GM23338 (cell line): ENCODE data around the gene SEMA6C. TPM values are rescaled to one million over a fixed set of nuclear protein-coding genes. Genes with fewer than 3 reads are reported as not detected.

ENCODE experiments used
- ATAC-seq: fragments of 200-7000 bp; cut with Tn5 transposase; 3 replicates; pipeline ENCODE4 v1.9.1; 2020
- DNase-seq: peaks from one replicate; pipeline ENCODE4 v3.0.0-alpha.2; 2015; ENCODE audit warnings: low spot score
- H2AFZ ChIP-seq: fragments of 200-600 bp; sonication (generic); 2 replicates; pipeline ENCODE4 v1.8.0; 2016; ENCODE audit warnings: antibody characterized with exemption, mild to moderate bottlenecking, moderate library complexity
- H3F3A ChIP-seq: fragments of 200-600 bp; sonication (generic); replicated peaks from 2 replicates; pipeline ENCODE4 v1.8.0; 2017; ENCODE audit warnings: antibody characterized with exemption, mixed run types, low read depth
- H3K27ac ChIP-seq: fragments of 200-600 bp; sonication (generic); 2 replicates; pipeline ENCODE4 v1.6.1; 2016; ENCODE audit warnings: low read depth
- H3K27me3 ChIP-seq: fragments of 200-600 bp; sonication (generic); 2 replicates; pipeline ENCODE4 v1.8.0; 2016; ENCODE audit warnings: mild to moderate bottlenecking, mixed run types, moderate library complexity; ENCODE audit not compliant: insufficient read depth
- H3K36me3 ChIP-seq: fragments of 200-600 bp; sonication (generic); 2 replicates; pipeline ENCODE4 v1.8.0; 2016; ENCODE audit warnings: mild to moderate bottlenecking; ENCODE audit not compliant: insufficient read depth
- H3K4me1 ChIP-seq: fragments of 200-600 bp; sonication (generic); 2 replicates; pipeline ENCODE4 v1.8.0; 2016; ENCODE audit warnings: mild to moderate bottlenecking, moderate library complexity; ENCODE audit not compliant: insufficient read depth
- H3K4me2 ChIP-seq: fragments of 200-600 bp; sonication (generic); 2 replicates; pipeline ENCODE4 v1.7.1; 2017; ENCODE audit warnings: mixed run types
- H3K4me3 ChIP-seq: fragments of 200-600 bp; sonication (generic); 2 replicates; pipeline ENCODE4 v1.6.1; 2016; ENCODE audit warnings: mixed run types
- H3K79me2 ChIP-seq: fragments of 200-600 bp; sonication (generic); replicated peaks from 2 replicates; pipeline ENCODE4 v1.8.0; 2017; ENCODE audit warnings: mild to moderate bottlenecking; ENCODE audit not compliant: insufficient read depth
- H3K9me2 ChIP-seq: fragments of 200-600 bp; sonication (generic); 2 replicates; pipeline ENCODE4 v1.8.0; 2017; ENCODE audit not compliant: insufficient read depth
- H4K20me1 ChIP-seq: fragments of 200-600 bp; sonication (generic); replicated peaks from 2 replicates; pipeline ENCODE4 v1.8.0; 2017; ENCODE audit warnings: mild to moderate bottlenecking; ENCODE audit not compliant: insufficient read depth
- H3K27ac Mint-ChIP-seq: 2 replicates; pipeline ENCODE4 v1.8.0; 2020; ENCODE audit warnings: inconsistent platforms, mild to moderate bottlenecking, moderate library complexity, mixed read lengths
- H3K27me3 Mint-ChIP-seq: 3 replicates; pipeline ENCODE4 v1.8.0; 2022; ENCODE audit warnings: low read depth, mild to moderate bottlenecking, moderate library complexity, mixed read lengths, inconsistent platforms; ENCODE audit not compliant: insufficient read depth, poor library complexity
- H3K36me3 Mint-ChIP-seq: 3 replicates; pipeline ENCODE4 v1.8.0; 2021; ENCODE audit warnings: low read depth, mild to moderate bottlenecking, inconsistent platforms, moderate library complexity, mixed read lengths
- H3K4me1 Mint-ChIP-seq: 3 replicates; pipeline ENCODE4 v1.8.0; 2020; ENCODE audit warnings: mild to moderate bottlenecking, inconsistent platforms, mixed read lengths
- H3K4me3 Mint-ChIP-seq: 3 replicates; pipeline ENCODE4 v1.8.0; 2021; ENCODE audit warnings: moderate library complexity, mild to moderate bottlenecking, inconsistent platforms, mixed read lengths
- H3K9me3 Mint-ChIP-seq: 3 replicates; pipeline ENCODE4 v1.8.0; 2020; ENCODE audit warnings: moderate library complexity, mild to moderate bottlenecking, inconsistent platforms, mixed read lengths
- CREB1 ChIP-seq: fragments of 250-450 bp; sonication (Bioruptor Pico); IDR thresholded peaks from 2 replicates; pipeline ENCODE4 v1.5.0; 2020; ENCODE audit warnings: low read depth, mild to moderate bottlenecking, moderate library complexity
- EZH2 ChIP-seq: fragments of 200-600 bp; sonication (generic); IDR thresholded peaks from one replicate; pipeline ENCODE4 v1.8.0; 2017; ENCODE audit warnings: antibody characterized with exemption, mild to moderate bottlenecking, low read depth; ENCODE audit not compliant: unreplicated experiment
- EZH2phosphoT487 ChIP-seq: fragments of 200-600 bp; sonication (generic); IDR thresholded peaks from one replicate; pipeline ENCODE4 v1.8.1; 2018; ENCODE audit warnings: antibody characterized with exemption; ENCODE audit not compliant: unreplicated experiment
- POLR2AphosphoS5 ChIP-seq: IDR thresholded peaks from 2 replicates; pipeline ENCODE4 v1.6.1; 2016; ENCODE audit warnings: antibody characterized with exemption, low read depth
- REST ChIP-seq: IDR thresholded peaks from one replicate; pipeline ENCODE4 v1.6.1; 2018; ENCODE audit warnings: antibody characterized with exemption; ENCODE audit not compliant: unreplicated experiment
- STAT1 ChIP-seq: IDR thresholded peaks from one replicate; pipeline ENCODE4 v1.6.1; 2016; ENCODE audit warnings: antibody characterized with exemption; ENCODE audit not compliant: unreplicated experiment
- ZNF462 ChIP-seq: fragments of 250-450 bp; sonication (Bioruptor Pico); IDR thresholded peaks from 2 replicates; pipeline ENCODE4 v1.5.0; 2020; ENCODE audit warnings: mild to moderate bottlenecking, moderate library complexity
- polyA plus RNA-seq: library from polyadenylated mRNA; unstranded; fragments of >200 nt; fragmentation: Nextera tagmentation; extraction: Ambion mirVana; gene quantifications from 2 replicates; pipeline ENCODE4 v1.2.1, GENCODE V29; 2016
- total RNA-seq: library from RNA; depleted of rRNA; stranded (reverse); fragments of >200 nt; shearing (Covaris generic); gene quantifications from 2 replicates; pipeline ENCODE4 v1.2.3, GENCODE V29; 2014; rRNA removed

Gene SEMA6C
- total and polyA plus RNA-seq, 2 experiments from 2014 or later, result 6.2 to 12.3 TPM

GRCh38 chr1:151085953-151086559 is 60.4 kb downstream of the SEMA6C start:
- no peaks in the 10 kb centered on the region for H3K36me3 ChIP-seq
- Mint-ChIP-seq H3K27me3 (peaks cover 7% of the 10 kb centered on the region), H3K36me3 (no peaks in the 10 kb centered on the region), H3K4me3 (no peak overlapping the region), H3K4me1 (peaks cover 6% of the 10 kb centered on the region; the same call in 2 of the 3 replicates), H3K9me3 (no peaks in the 10 kb centered on the region), H3K27ac (no peak overlapping the region)
- H3K4me2 ChIP-seq, result no peak overlapping the region
- ATAC-seq, result no peak
- H3K27ac ChIP-seq, result no peak overlapping the region
- no peaks in the 10 kb centered on the region for H4K20me1 ChIP-seq
- peaks cover 5% of the 10 kb centered on the region for H3K4me1 ChIP-seq
- no peaks in the 10 kb centered on the region for H3K79me2 ChIP-seq
- H3K9me2 ChIP-seq, result no peaks in the 10 kb centered on the region
- no peak for DNase-seq
- no peaks in the 10 kb centered on the region for H3F3A ChIP-seq
- no peaks in the 10 kb centered on the region for H3K27me3 ChIP-seq
- H3K4me3 ChIP-seq, result no peak overlapping the region
- TF ChIP-seq CREB1 (CRISPR knock-in tag), result no peak
- no peak for TF ChIP-seq EZH2phosphoT487
- no peak for TF ChIP-seq REST
- TF ChIP-seq POLR2AphosphoS5, result no peak
- no peak for TF ChIP-seq ZNF462 (CRISPR knock-in tag)
- no peak for TF ChIP-seq STAT1
- TF ChIP-seq EZH2, result no peak
- H2AFZ ChIP-seq, result no peak overlapping the region

Other genes with a start within 250 kb of the SEMA6C start
- 33.0 and 47.4 TPM in 2 replicates for gene SETDB1, start 220.3 kb downstream of the SEMA6C start, total RNA-seq
- gene SETDB1, start 220.3 kb downstream of the SEMA6C start, polyA plus RNA-seq, result 15.1 and 16.9 TPM in 2 replicates
- gene CERS2, start 171.8 kb downstream of the SEMA6C start, total RNA-seq, result 120 and 122 TPM in 2 replicates
- 75.1 and 83.3 TPM in 2 replicates for gene CERS2, start 171.8 kb downstream of the SEMA6C start, polyA plus RNA-seq
- 1.7 and 2.2 TPM in 2 replicates for gene ANXA9, start 164.3 kb downstream of the SEMA6C start, total RNA-seq
- 1.0 and 1.4 TPM in 2 replicates for gene ANXA9, start 164.3 kb downstream of the SEMA6C start, polyA plus RNA-seq
- gene MINDY1, start 139.7 kb downstream of the SEMA6C start, total RNA-seq, result 9.7 and 10.3 TPM in 2 replicates
- gene MINDY1, start 139.7 kb downstream of the SEMA6C start, polyA plus RNA-seq, result 4.2 and 4.5 TPM in 2 replicates
- gene PRUNE1, start 138.2 kb downstream of the SEMA6C start, total RNA-seq, result 23.7 and 33.2 TPM in 2 replicates
- 14.7 and 16.7 TPM in 2 replicates for gene PRUNE1, start 138.2 kb downstream of the SEMA6C start, polyA plus RNA-seq
- 1.2 and 2.4 TPM in 2 replicates for gene BNIPL, start 110.0 kb downstream of the SEMA6C start, total RNA-seq
- gene BNIPL, start 110.0 kb downstream of the SEMA6C start, polyA plus RNA-seq, result 0.59 and 0.91 TPM in 2 replicates
- 1.6 and 3.9 TPM in 2 replicates for gene C1orf56, start 98.9 kb downstream of the SEMA6C start, total RNA-seq
- gene C1orf56, start 98.9 kb downstream of the SEMA6C start, polyA plus RNA-seq, result 26.3 and 27.8 TPM in 2 replicates
- gene CDC42SE1, start 87.0 kb downstream of the SEMA6C start, total RNA-seq, result 44.9 and 49.1 TPM in 2 replicates
- 18.3 and 18.4 TPM in 2 replicates for gene CDC42SE1, start 87.0 kb downstream of the SEMA6C start, polyA plus RNA-seq
- gene MLLT11, start 86.2 kb downstream of the SEMA6C start, total RNA-seq, result 10.6 and 11.3 TPM in 2 replicates
- 19.7 and 22.6 TPM in 2 replicates for gene MLLT11, start 86.2 kb downstream of the SEMA6C start, polyA plus RNA-seq
- 2.6 and 2.8 TPM in 2 replicates for gene GABPB2, start 75.9 kb downstream of the SEMA6C start, total RNA-seq
- 0.82 and 1.1 TPM in 2 replicates for gene GABPB2, start 75.9 kb downstream of the SEMA6C start, polyA plus RNA-seq
- gene TNFAIP8L2, start 10.0 kb upstream of the SEMA6C start, total RNA-seq, result not detected in 2 replicates
- 0.40 and 0.49 TPM in 2 replicates for gene TNFAIP8L2, start 10.0 kb upstream of the SEMA6C start, polyA plus RNA-seq
- 5.7 and 6.4 TPM in 2 replicates for gene LYSMD1, start 19.3 kb upstream of the SEMA6C start, total RNA-seq
- gene LYSMD1, start 19.3 kb upstream of the SEMA6C start, polyA plus RNA-seq, result 3.6 and 4.0 TPM in 2 replicates
- 26.3 and 27.1 TPM in 2 replicates for gene SCNM1, start 19.5 kb upstream of the SEMA6C start, total RNA-seq
- 88.9 and 92.3 TPM in 2 replicates for gene SCNM1, start 19.5 kb upstream of the SEMA6C start, polyA plus RNA-seq
- gene TMOD4, start 29.4 kb upstream of the SEMA6C start, total RNA-seq, result 1.3 TPM in 1 of 2 replicates, not detected in the other
- gene TMOD4, start 29.4 kb upstream of the SEMA6C start, polyA plus RNA-seq, result not detected in 2 replicates
- gene VPS72, start 43.6 kb upstream of the SEMA6C start, total RNA-seq, result 60.2 and 64.0 TPM in 2 replicates
- 90.3 and 95.3 TPM in 2 replicates for gene VPS72, start 43.6 kb upstream of the SEMA6C start, polyA plus RNA-seq
- gene PIP5K1A, start 51.9 kb upstream of the SEMA6C start, total RNA-seq, result 61.4 and 63.3 TPM in 2 replicates
- 23.2 and 31.4 TPM in 2 replicates for gene PIP5K1A, start 51.9 kb upstream of the SEMA6C start, polyA plus RNA-seq
- 165 and 171 TPM in 2 replicates for gene PSMD4, start 108.1 kb upstream of the SEMA6C start, total RNA-seq
- 235 and 263 TPM in 2 replicates for gene PSMD4, start 108.1 kb upstream of the SEMA6C start, polyA plus RNA-seq
- gene ZNF687, start 135.7 kb upstream of the SEMA6C start, total RNA-seq, result 63.1 and 63.9 TPM in 2 replicates
- gene ZNF687, start 135.7 kb upstream of the SEMA6C start, polyA plus RNA-seq, result 7.7 and 8.2 TPM in 2 replicates
- 19.1 and 25.5 TPM in 2 replicates for gene PI4KB, start 180.8 kb upstream of the SEMA6C start, total RNA-seq
- gene PI4KB, start 180.8 kb upstream of the SEMA6C start, polyA plus RNA-seq, result 12.3 and 15.3 TPM in 2 replicates
- gene RFX5, start 200.6 kb upstream of the SEMA6C start, total RNA-seq, result 44.5 and 48.5 TPM in 2 replicates
- 13.0 and 13.3 TPM in 2 replicates for gene RFX5, start 200.6 kb upstream of the SEMA6C start, polyA plus RNA-seq
- 13.4 and 14.5 TPM in 2 replicates for gene SELENBP1, start 226.1 kb upstream of the SEMA6C start, total RNA-seq
- gene SELENBP1, start 226.1 kb upstream of the SEMA6C start, polyA plus RNA-seq, result 10.7 and 12.3 TPM in 2 replicates